Measurements from ENCODE around the gene PGC.

Gene PGC

DNA sequence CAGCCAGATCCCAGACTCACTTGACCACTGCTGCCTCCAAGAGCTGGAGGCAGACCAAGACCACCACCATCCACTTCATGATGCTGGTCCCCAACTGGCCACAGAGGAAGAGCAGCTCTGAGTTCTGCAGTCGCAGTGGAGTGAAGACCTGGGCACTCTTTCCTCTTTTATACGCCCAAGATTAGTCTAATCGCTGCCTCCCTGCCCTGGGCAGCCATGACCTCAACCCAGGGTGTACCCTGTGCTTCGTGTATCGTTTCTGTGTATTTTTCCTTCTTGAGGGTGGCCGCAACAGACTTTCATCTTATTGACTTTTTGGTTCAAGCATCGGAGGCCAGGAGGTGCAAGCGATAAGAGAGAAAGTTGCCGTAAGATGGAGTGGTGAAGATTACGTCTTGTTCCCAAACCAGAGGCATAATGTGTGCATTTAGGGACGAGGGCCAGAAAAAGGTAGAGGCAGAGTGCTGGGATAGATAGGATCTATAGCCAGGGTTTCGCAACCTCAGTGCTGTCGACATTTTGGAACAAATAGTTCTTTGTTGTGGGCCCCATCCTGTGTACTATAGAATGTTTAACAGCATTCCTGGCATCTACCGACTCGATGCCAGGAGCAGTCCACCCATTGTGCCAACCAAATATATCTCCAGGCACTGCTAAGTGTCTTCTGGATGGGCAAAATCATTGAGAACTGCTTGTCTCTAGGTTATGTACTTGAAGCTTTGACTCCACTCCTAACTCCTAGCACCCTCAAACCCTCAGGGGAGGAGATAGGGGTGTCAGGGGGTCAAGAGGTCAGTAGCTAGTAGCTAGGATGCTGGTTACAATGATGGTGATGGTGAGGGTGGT is at the start of gene PGC:
Gene PGC (minus strand): TSS at position 142 of the 846 bp plus-strand sequence. CDS start 63 bp downstream, at position 79.
- peaks cover 7% of the 10 kb centered on the region for H3K4me1 Mint-ChIP-seq (ENCODE audit: low read depth)
- peaks cover 1% of the 10 kb centered on the region for H3K27me3 Mint-ChIP-seq
- H3K4me3 Mint-ChIP-seq = no peak within 1 kb of the TSS
- no peaks in the 10 kb centered on the region for H3K9me3 Mint-ChIP-seq
- intact Hi-C loops (cut with micrococcal nuclease) = no loop called here
- H3K27ac Mint-ChIP-seq = no peak within 1 kb of the TSS
- no peaks in the 10 kb centered on the region for H3K36me3 Mint-ChIP-seq (ENCODE audit: low read depth)

DNA sequence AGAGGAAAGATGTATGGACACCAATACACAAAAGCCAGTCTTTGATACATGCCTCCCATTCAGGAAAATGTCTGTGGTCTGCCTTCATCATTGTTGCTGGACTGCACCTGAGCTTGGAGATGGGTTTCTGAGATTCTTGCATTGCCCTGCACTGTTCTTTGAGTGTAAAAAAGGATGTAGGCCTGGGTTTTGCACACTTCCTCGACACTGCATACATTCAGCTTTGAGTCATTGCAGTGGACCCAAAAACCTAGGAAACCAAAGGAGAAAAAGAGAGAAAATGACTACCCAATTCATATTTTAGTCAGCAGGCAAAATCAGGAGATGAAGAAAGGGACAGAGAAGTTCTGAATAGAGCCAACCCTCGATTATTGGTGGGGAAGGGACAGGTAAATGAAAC is 49.3 kb upstream of the PGC start:
- no peaks in the 10 kb centered on the region for H3K27me3 Mint-ChIP-seq
- intact Hi-C loops (cut with micrococcal nuclease) = loop anchor here (10.0 kb wide), 1 partner anchor 48 kb away; no protein-coding TSS in a partner anchor
- no peak overlapping the region for H3K4me3 Mint-ChIP-seq
- H3K4me1 Mint-ChIP-seq (ENCODE audit: low read depth) = peaks cover 13% of the 10 kb centered on the region
- peaks cover 52% of the 10 kb centered on the region for H3K36me3 Mint-ChIP-seq (ENCODE audit: low read depth)
- H3K27ac Mint-ChIP-seq = no peak overlapping the region
- no peaks in the 10 kb centered on the region for H3K9me3 Mint-ChIP-seq

- intact Hi-C loops (cut with micrococcal nuclease) = loop anchor here (10.0 kb wide), 1 partner anchor 53 kb away; no protein-coding TSS in a partner anchor
- Mint-ChIP-seq H3K36me3 (ENCODE audit: low read depth) (peaks cover 65% of the 10 kb centered on the region), H3K9me3 (no peaks in the 10 kb centered on the region), H3K27ac (no peak overlapping the region), H3K27me3 (no peaks in the 10 kb centered on the region), H3K4me3 (no peak overlapping the region), H3K4me1 (ENCODE audit: low read depth) (peaks cover 29% of the 10 kb centered on the region)
Observed at GRCh38 chr6:41791984-41792383, 44.8 kb upstream of the PGC start.

DNA sequence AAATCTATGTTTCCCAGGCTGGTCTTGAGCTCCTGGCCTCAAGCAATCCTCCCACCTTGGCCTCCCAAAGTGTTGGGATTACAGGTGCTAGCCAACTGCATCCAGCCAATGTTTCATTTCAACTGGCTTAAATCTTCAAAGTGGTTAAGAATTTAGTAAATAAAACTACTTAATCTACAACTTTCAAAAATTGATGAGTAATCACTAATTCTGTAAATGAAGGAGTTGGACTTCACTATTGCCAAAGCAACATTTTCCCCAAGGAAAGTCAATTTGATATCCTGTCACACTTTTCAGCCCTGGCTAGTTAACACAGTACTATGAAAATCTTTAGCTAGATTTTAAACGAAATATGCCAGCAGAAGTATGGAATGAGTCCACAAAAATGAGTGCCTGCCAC is 44.1 kb upstream of the PGC start:
- peaks cover 65% of the 10 kb centered on the region for H3K36me3 Mint-ChIP-seq (ENCODE audit: low read depth)
- H3K27ac Mint-ChIP-seq = no peak overlapping the region
- H3K4me3 Mint-ChIP-seq = no peak overlapping the region
- no peaks in the 10 kb centered on the region for H3K27me3 Mint-ChIP-seq
- peaks cover 29% of the 10 kb centered on the region for H3K4me1 Mint-ChIP-seq (ENCODE audit: low read depth)
- intact Hi-C loops (cut with micrococcal nuclease) = loop anchor here (10.0 kb wide), 1 partner anchor 53 kb away; no protein-coding TSS in a partner anchor
- no peaks in the 10 kb centered on the region for H3K9me3 Mint-ChIP-seq

- intact Hi-C loops (cut with micrococcal nuclease) = loop anchor here (10.0 kb wide), 1 partner anchor 55 kb away; no protein-coding TSS in a partner anchor
- no peaks in the 10 kb centered on the region for H3K9me3 Mint-ChIP-seq
- H3K36me3 Mint-ChIP-seq (ENCODE audit: low read depth) = peaks cover 62% of the 10 kb centered on the region
- H3K4me3 Mint-ChIP-seq = no peak overlapping the region
- H3K27ac Mint-ChIP-seq = no peak overlapping the region
- no peaks in the 10 kb centered on the region for H3K27me3 Mint-ChIP-seq
- H3K4me1 Mint-ChIP-seq (ENCODE audit: low read depth) = peaks cover 31% of the 10 kb centered on the region
Observed at GRCh38 chr6:41790045-41790444, 42.8 kb upstream of the PGC start.

DNA sequence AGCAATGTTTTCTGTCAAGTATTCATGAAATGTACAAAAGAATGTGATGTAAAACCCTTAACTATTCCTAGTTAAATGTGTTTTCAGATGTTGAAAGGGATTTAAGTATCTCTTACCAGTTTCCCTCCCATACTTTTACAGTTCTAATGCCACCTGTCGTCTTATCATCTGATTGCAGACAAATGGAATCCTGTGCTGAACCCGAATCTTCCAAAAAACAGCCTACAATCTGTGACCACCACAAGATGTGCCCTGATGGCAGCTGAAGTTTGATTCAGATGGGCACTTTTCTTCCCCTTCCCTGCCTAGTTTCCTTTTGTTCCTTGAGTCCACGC is 42.2 kb upstream of the PGC start:
- H3K9me3 Mint-ChIP-seq = no peaks in the 10 kb centered on the region
- intact Hi-C loops (cut with micrococcal nuclease) = loop anchor here (5.0 kb wide), 2 partner anchors 108 to 773 kb away; partner anchors contain the start of genes UBR2 and USP49
- no peaks in the 10 kb centered on the region for H3K27me3 Mint-ChIP-seq
- peaks cover 36% of the 10 kb centered on the region for H3K4me1 Mint-ChIP-seq (ENCODE audit: low read depth)
- no peak overlapping the region for H3K4me3 Mint-ChIP-seq
- H3K36me3 Mint-ChIP-seq (ENCODE audit: low read depth) = peaks cover 57% of the 10 kb centered on the region
- no peak overlapping the region for H3K27ac Mint-ChIP-seq

GRCh38 chr6:41787219-41787917 is 40.2 kb upstream of the PGC start, which contains the start of gene TOMM6:
TOMM6 (plus strand) TSS chr6:41787694; CDS start chr6:41787698, 4 bp downstream.
- Mint-ChIP-seq H3K36me3 (ENCODE audit: low read depth) (peaks cover 44% of the 10 kb centered on the region), H3K27me3 (no peaks in the 10 kb centered on the region), H3K4me3 (peak within 1 kb of the TSS; percentile 90), H3K27ac (peak within 1 kb of the TSS; percentile 96), H3K4me1 (ENCODE audit: low read depth) (peaks cover 46% of the 10 kb centered on the region), H3K9me3 (no peaks in the 10 kb centered on the region)
- intact Hi-C loops (cut with micrococcal nuclease) = loop anchor here (1.0 to 5.0 kb wide), 4 partner anchors 53 to 775 kb away; partner anchors contain the start of genes BYSL, MED20, TFEB and UBR2

GRCh38 chr6:41786451-41787218 is 39.4 kb upstream of the PGC start:
- Mint-ChIP-seq H3K36me3 (ENCODE audit: low read depth) (peaks cover 36% of the 10 kb centered on the region), H3K4me3 (peak overlapping the region; percentile 90), H3K27me3 (peaks cover 1% of the 10 kb centered on the region), H3K27ac (peak overlapping the region; percentile 96), H3K4me1 (ENCODE audit: low read depth) (peaks cover 50% of the 10 kb centered on the region), H3K9me3 (no peaks in the 10 kb centered on the region)
- intact Hi-C loops (cut with micrococcal nuclease) = loop anchor here (1.0 to 5.0 kb wide), 4 partner anchors 52 to 776 kb away; partner anchors contain the start of genes BYSL, MED20, TFEB and UBR2

GRCh38 chr6:41785689-41786450 is 38.7 kb upstream of the PGC start:
- peaks cover 35% of the 10 kb centered on the region for H3K36me3 Mint-ChIP-seq (ENCODE audit: low read depth)
- peak overlapping the region; percentile 90 for H3K4me3 Mint-ChIP-seq
- no peaks in the 10 kb centered on the region for H3K9me3 Mint-ChIP-seq
- peaks cover 1% of the 10 kb centered on the region for H3K27me3 Mint-ChIP-seq
- H3K27ac Mint-ChIP-seq = peak overlapping the region; percentile 96
- intact Hi-C loops (cut with micrococcal nuclease) = loop anchor here (2.0 to 5.0 kb wide), 3 partner anchors 51 to 776 kb away; partner anchors contain the start of genes TFEB, UBR2 and USP49
- peaks cover 58% of the 10 kb centered on the region for H3K4me1 Mint-ChIP-seq (ENCODE audit: low read depth)

- Mint-ChIP-seq H3K9me3 (no peaks in the 10 kb centered on the region), H3K4me3 (peak overlapping the region; percentile 32), H3K27ac (peak overlapping the region; percentile 96)
Observed at GRCh38 chr6:41785254-41785653, 38.1 kb upstream of the PGC start.

GRCh38 chr6:41784581-41785171 is 37.5 kb upstream of the PGC start:
- Mint-ChIP-seq H3K4me3 (peak overlapping the region; percentile 32), H3K4me1 (ENCODE audit: low read depth) (peaks cover 55% of the 10 kb centered on the region), H3K27me3 (peaks cover 1% of the 10 kb centered on the region), H3K27ac (peak overlapping the region; percentile 96), H3K9me3 (no peaks in the 10 kb centered on the region), H3K36me3 (ENCODE audit: low read depth) (peaks cover 32% of the 10 kb centered on the region)
- intact Hi-C loops (cut with micrococcal nuclease) = loop anchor here (5.0 kb wide), 3 partner anchors 113 to 778 kb away; partner anchors contain the start of genes CCND3, UBR2 and USP49

More at GRCh38 chr6:41785254-41785653, 38.1 kb upstream of the PGC start:
- peaks cover 1% of the 10 kb centered on the region for H3K27me3 Mint-ChIP-seq
- H3K4me1 Mint-ChIP-seq (ENCODE audit: low read depth) = peaks cover 60% of the 10 kb centered on the region
- peaks cover 33% of the 10 kb centered on the region for H3K36me3 Mint-ChIP-seq (ENCODE audit: low read depth)
- intact Hi-C loops (cut with micrococcal nuclease) = loop anchor here (5.0 kb wide), 2 partner anchors 112 to 777 kb away; partner anchors contain the start of genes UBR2 and USP49

DNA sequence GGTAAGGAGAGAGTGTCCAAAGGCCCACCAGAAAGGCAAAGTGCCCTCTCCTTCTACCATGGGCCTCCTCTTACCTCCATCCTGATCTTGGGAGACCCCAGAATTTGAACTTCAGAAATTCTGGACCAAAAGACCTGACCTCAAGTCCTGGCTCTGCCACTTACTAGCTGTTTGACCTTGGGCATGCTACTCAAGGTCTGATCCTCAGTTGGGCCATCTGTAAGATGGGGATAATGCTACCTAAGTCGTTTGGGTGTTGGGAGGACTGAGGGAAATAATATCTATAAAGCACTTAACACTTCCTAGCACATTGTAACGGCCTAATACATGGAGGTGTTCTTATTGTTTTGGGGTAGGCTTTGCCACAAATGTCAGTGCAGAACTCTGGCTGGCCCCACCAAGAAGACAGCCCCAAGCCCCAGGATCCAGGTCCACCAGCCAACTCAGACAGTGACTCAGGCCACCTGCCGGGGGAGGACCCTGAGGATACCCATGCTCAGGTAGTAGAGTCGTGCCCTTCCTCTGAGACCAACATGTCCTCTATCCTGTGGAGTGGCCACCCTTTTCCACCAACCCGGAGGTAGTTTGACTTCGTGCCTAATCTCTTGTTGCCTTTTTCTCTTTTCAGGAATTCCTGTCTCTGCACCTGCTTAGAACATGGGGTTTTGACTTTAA is 36.0 kb upstream of the PGC start:
- Mint-ChIP-seq H3K4me3 (no peak overlapping the region), H3K27me3 (peaks cover 1% of the 10 kb centered on the region), H3K27ac (peak overlapping the region; percentile 96), H3K36me3 (ENCODE audit: low read depth) (peaks cover 29% of the 10 kb centered on the region), H3K9me3 (no peaks in the 10 kb centered on the region), H3K4me1 (ENCODE audit: low read depth) (peaks cover 57% of the 10 kb centered on the region)
- intact Hi-C loops (cut with micrococcal nuclease) = loop anchor here (5.0 kb wide), 1 partner anchor 159 kb away; the partner anchor contains the start of gene CCND3

Data from dendritic cell treated with granulocyte-macrophage colony-stimulating factor and Interleukin-4, amounts not matched to agents 40 ng/mL and 50 ng/mL, for 4 days (primary cell).